Measurements from ENCODE around the gene SUPT3H.

DNA sequence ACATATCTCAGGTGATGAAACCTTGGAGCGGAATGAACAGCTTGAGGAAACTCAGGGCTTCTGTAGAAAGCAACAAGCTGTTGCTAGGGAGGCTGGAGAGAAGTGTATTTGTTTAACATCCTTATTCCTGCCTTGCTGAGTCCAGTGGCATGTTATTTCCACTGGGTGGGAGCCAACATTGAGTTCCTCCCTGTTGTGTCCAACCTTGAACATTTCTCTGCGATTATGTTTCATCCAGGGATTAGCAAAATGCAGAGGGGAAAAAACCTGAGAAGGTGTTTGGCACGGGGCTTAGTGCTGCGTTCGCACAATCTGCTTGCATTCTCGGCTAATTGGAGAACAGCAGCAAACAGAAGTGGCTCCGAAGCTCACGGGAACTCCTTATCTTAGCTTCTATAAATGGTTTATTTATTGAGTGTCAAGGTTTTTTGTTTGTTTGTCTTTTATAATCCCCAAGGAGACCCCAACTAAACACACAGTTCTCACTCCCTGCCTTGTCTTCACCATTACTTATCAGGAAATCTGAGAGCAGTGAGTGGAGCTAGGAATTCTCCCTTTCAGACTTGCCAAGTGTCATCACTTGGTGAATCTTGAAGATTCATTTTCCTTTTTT lies 577.5 kb downstream of the SUPT3H start:
- TF ChIP-seq POLR2AphosphoS5 (IDR thresholded peaks at IDR 0.05; ENCODE audit: borderline replicate concordance, low read depth, low read length) = no peak
- no peak for TF ChIP-seq EZH2 (IDR thresholded peaks at IDR 0.05)
- no peak for TF ChIP-seq FOXP2 (optimal IDR thresholded peaks at IDR 0.05; ENCODE audit: control extremely low read depth, extremely low read length, insufficient read depth)

All from SK-N-MC (cell line).